GM13976 (cell line): ENCODE measurements around the gene ONECUT3.

Experiments
- DNase-seq: peaks from one replicate; pipeline ENCODE4 v3.0.0; 2012; ENCODE audit warnings: low spot score
- in situ Hi-C: fragments of 300-500 bp; cut with MboI; formaldehyde crosslinking; loops from one replicate; pipeline ENCODE4 v1.12.0; 2022; ENCODE audit warnings: low sequenced_read_pairs, mixed read lengths, inconsistent platforms; ENCODE audit not compliant: unreplicated experiment
- TF ChIP-seq, protein P1 (sequence below): IDR thresholded peaks from 2 replicates; pipeline ENCODE4 v1.5.1; 2012; ENCODE audit warnings: borderline replicate concordance, mild to moderate bottlenecking; ENCODE audit not compliant: insufficient read depth; ENCODE audit errors: extremely low read depth, missing control alignments, control extremely low read depth

ONECUT3 gene

GRCh38 chr19:1829958-1830357, 76.7 kb downstream of the ONECUT3 start:
- no peak for DNase-seq
- in situ Hi-C loops: no loop called here
- TF ChIP-seq, protein P1, sequence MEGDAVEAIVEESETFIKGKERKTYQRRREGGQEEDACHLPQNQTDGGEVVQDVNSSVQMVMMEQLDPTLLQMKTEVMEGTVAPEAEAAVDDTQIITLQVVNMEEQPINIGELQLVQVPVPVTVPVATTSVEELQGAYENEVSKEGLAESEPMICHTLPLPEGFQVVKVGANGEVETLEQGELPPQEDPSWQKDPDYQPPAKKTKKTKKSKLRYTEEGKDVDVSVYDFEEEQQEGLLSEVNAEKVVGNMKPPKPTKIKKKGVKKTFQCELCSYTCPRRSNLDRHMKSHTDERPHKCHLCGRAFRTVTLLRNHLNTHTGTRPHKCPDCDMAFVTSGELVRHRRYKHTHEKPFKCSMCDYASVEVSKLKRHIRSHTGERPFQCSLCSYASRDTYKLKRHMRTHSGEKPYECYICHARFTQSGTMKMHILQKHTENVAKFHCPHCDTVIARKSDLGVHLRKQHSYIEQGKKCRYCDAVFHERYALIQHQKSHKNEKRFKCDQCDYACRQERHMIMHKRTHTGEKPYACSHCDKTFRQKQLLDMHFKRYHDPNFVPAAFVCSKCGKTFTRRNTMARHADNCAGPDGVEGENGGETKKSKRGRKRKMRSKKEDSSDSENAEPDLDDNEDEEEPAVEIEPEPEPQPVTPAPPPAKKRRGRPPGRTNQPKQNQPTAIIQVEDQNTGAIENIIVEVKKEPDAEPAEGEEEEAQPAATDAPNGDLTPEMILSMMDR: no peak

DNA sequence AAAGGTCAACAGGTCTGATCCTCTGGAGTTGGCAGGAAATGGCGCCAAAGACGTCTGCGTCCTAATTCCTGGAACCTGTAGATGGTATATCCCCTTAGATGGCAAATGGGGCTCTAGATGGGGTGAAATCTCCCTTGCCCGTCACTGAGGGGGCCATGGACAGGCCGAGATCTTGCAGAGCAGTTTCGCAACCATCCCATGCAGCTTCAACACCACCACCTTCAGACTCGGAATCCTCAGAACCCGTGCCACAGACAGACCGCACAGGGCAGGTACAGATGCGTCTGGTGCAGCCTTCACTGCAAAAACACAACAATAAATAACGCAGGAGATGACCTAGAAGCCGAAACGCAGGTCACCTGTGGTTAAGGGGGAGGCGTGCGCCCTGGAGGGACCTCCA, 77.3 kb downstream of the ONECUT3 start:
- in situ Hi-C loops: no loop called here
- TF ChIP-seq, protein P1: no peak
- DNase-seq: no peak
